Esophagus (tissue), 2 donors: ENCODE results near the gene DMRT2. TPM values are rescaled to one million over a fixed set of nuclear protein-coding genes. Genes with fewer than 3 reads are reported as not detected.
A peak's percentile ranks its signal among the peaks of the same experiment; 100 is the strongest.

ENCODE experiments used
- H3K27ac ChIP-seq, 2 donors: one replicate each; pipeline ENCODE4 v1.5.1; 2013; ENCODE audit warnings: low read depth in 2 of 2, mild to moderate bottlenecking in 2 of 2, inconsistent platforms in 1 of 2, low read length in 1 of 2, moderate library complexity in 1 of 2
- H3K27me3 ChIP-seq, 2 donors: one replicate each; pipeline ENCODE4 v1.6.1; 2013; ENCODE audit warnings: low read length in 2 of 2, control low read depth in 1 of 2, mild to moderate bottlenecking in 1 of 2; ENCODE audit not compliant: insufficient read depth in 2 of 2, control insufficient read depth in 1 of 2
- H3K36me3 ChIP-seq, 2 donors: one replicate each; pipeline ENCODE4 v1.6.1; 2013; ENCODE audit warnings: low read length in 1 of 2; ENCODE audit not compliant: control insufficient read depth in 2 of 2, insufficient read depth in 2 of 2
- H3K4me1 ChIP-seq, 2 donors: one replicate each; pipeline ENCODE4 v1.6.1; 2013; ENCODE audit warnings: low read length in 1 of 2; ENCODE audit not compliant: control insufficient read depth in 2 of 2, insufficient read depth in 2 of 2
- H3K4me3 ChIP-seq, 2 donors: one replicate each; pipeline ENCODE4 v1.5.1; 2013; ENCODE audit warnings: low read length in 2 of 2, mild to moderate bottlenecking in 2 of 2, low read depth in 1 of 2, moderate library complexity in 1 of 2
- H3K9me3 ChIP-seq, 2 donors: one replicate each; pipeline ENCODE4 v1.6.1; 2013; ENCODE audit warnings: mild to moderate bottlenecking in 2 of 2, low read depth in 1 of 2, low read length in 1 of 2, moderate library complexity in 1 of 2; ENCODE audit not compliant: control insufficient read depth in 2 of 2, insufficient read depth in 1 of 2
- WGBS, 2 donors: extraction: QIAGEN DNeasy Blood & Tissue Kit; methylation state at CpG; one replicate each; pipeline ENCODE4 v1.1.7; 2013; 5-methylcytosine and 5-hydroxymethylcytosine counted together
- polyA plus RNA-seq, 2 donors: library from polyadenylated mRNA; stranded (reverse); fragments of 200-250 nt; gene quantifications; one replicate each; pipeline ENCODE4 v1.2.3, GENCODE V29; 2013
- donor health status: healthy with polysubstance abuse.
- donor health status: Bipolar disorder and iron deficiency.

DMRT2 gene
- polyA plus RNA-seq, 2 donors, result 0.08 to 0.14 TPM

DNA sequence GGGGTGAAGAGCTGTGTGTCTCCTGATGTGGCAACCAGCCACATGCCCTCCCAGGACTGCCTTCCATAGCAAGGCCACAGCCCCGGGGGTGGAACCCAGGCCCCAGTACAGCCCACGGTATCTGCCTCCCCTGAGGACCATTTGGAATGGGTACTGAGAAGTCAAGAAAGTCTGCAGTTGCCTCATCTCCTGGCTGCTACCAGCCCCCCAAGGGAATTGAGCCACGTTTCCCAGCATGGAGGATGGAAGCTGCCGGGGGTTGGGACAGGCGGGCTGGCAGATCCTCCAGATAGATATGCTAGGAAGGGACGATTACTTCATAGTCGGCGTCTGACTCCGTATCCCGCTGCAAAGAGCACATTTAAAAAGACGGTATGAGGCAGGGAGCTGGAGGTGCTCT, 5.5 kb upstream of the DMRT2 start:
- Histone ChIP-seq H3K27me3 (peaks cover 2 to 29% of the 10 kb centered on the region in 2 donors), H3K4me1 (peaks cover 0 to 7% of the 10 kb centered on the region in 2 donors), H3K4me3 (no peak overlapping the region), H3K27ac (no peak overlapping the region), H3K36me3 (no peaks in the 10 kb centered on the region), H3K9me3 (peaks cover 2 to 7% of the 10 kb centered on the region in 2 donors)
- 41 to 53% methylated on average over 11 of the region's 11 CpGs for WGBS, 2 donors

DNA sequence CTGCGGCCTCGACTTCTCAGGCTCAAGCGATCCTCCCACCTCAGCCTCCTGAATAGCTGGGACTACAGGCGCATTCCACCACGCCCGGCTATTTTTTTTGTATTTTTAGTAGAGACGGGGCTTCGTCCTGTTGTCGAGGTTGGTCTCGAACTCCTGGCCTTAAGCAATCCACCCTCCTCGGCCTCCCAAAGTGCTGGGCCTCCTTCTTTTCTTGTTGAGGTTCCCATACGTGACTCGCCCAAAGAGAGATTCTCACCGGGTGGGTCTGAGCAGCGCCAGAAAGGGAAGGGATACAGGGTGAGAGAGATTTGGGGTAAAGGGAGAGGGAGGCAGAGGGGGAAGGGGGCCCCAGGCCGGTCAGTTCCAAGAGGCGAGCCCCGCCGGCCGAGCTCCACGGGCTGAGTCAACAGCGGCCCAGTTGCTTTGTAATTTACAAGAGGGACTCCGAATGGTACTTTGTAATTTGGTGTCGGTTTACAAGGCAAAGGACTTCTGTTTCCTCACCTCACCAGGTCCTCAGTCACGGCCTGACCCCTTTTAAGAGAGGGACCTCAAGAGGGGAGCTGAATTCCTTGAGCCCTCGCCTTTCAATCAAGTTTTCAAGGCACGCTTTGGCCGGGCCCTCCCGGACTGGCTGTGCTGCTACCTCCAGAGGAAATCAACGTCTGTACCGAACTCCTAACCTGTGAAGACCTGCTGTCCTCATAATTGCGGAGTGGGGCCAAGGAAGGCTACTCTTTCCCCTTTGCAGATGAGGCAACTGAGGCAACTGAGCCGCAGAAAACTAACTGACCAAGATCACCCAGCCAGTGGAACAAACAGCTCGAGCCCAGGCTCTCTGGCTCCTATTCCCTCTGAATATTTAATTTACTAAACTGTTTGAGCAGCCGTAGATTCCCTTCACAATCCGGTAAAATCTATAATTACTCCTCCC, 3.3 kb upstream of the DMRT2 start:
- peaks cover 0 to 23% of the 10 kb centered on the region in 2 donors for H3K27me3 ChIP-seq
- H3K27ac ChIP-seq, result no peak overlapping the region
- peaks cover 0 to 14% of the 10 kb centered on the region in 2 donors for H3K4me1 ChIP-seq
- no peaks in the 10 kb centered on the region for H3K36me3 ChIP-seq
- 41 to 58% methylated on average over 35 to 36 of the region's 36 CpGs for WGBS, 2 donors
- H3K4me3 ChIP-seq, result no peak overlapping the region
- H3K9me3 ChIP-seq, result peaks cover 7 to 8% of the 10 kb centered on the region in 2 donors

- H3K27me3 ChIP-seq, result peaks cover 0 to 15% of the 10 kb centered on the region in 2 donors
- H3K9me3 ChIP-seq, result peaks cover 4 to 6% of the 10 kb centered on the region in 2 donors
- H3K4me3 ChIP-seq, result peak overlapping the region in 1 of 2 donors; percentile 44
- H3K27ac ChIP-seq, result no peak overlapping the region
- peaks cover 0 to 12% of the 10 kb centered on the region in 2 donors for H3K4me1 ChIP-seq
- no peaks in the 10 kb centered on the region for H3K36me3 ChIP-seq
- 13 to 24% methylated on average over 23 of the region's 23 CpGs for WGBS, 2 donors
These were observed 2.4 kb upstream of the DMRT2 start for GRCh38 chr9:1047591-1048230.

DNA sequence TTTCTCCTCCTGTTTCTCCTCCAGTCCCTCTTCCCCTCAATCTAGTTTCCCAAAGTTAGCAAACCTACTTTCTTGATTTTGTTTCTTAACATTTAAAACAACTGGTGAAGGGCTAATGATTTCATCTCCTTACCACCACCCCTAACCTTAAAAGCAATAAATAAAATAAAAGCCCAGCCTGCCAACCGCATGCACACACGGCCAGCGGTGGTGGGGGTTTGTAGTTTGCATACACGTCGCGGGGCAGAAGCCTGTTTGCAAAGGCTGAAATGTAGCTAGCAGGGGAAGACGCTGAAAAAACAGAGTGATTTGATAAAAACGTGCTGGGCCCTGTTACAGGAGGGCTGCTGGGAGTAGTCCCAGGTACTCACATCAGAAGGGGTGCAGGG, 1.9 kb upstream of the DMRT2 start:
- peaks cover 4 to 6% of the 10 kb centered on the region in 2 donors for H3K9me3 ChIP-seq
- H3K36me3 ChIP-seq, result no peaks in the 10 kb centered on the region
- H3K4me1 ChIP-seq, result peaks cover 0 to 12% of the 10 kb centered on the region in 2 donors
- peaks cover 0 to 10% of the 10 kb centered on the region in 2 donors for H3K27me3 ChIP-seq
- H3K4me3 ChIP-seq, result peak overlapping the region in 1 of 2 donors; percentile 44
- H3K27ac ChIP-seq, result no peak overlapping the region
- 33 to 50% methylated on average over 8 of the region's 8 CpGs for WGBS, 2 donors

- H3K4me3 ChIP-seq, result no peak overlapping the region
- H3K4me1 ChIP-seq, result peaks cover 0 to 12% of the 10 kb centered on the region in 2 donors
- peaks cover 0 to 7% of the 10 kb centered on the region in 2 donors for H3K27me3 ChIP-seq
- no peaks in the 10 kb centered on the region for H3K36me3 ChIP-seq
- H3K27ac ChIP-seq, result no peak overlapping the region
- peaks cover 4 to 6% of the 10 kb centered on the region in 2 donors for H3K9me3 ChIP-seq
- 34 to 56% methylated on average over 15 of the region's 15 CpGs for WGBS, 2 donors
These were observed 1.3 kb upstream of the DMRT2 start for GRCh38 chr9:1048811-1049210.

- 6 to 7% methylated on average over 12 of the region's 12 CpGs for WGBS, 2 donors
- H3K4me3 ChIP-seq, result peak overlapping the region in 1 of 2 donors; percentile 30
- peaks cover 4 to 6% of the 10 kb centered on the region in 2 donors for H3K9me3 ChIP-seq
- peaks cover 0 to 7% of the 10 kb centered on the region in 2 donors for H3K27me3 ChIP-seq
- H3K36me3 ChIP-seq, result no peaks in the 10 kb centered on the region
- H3K27ac ChIP-seq, result no peak overlapping the region
- H3K4me1 ChIP-seq, result peaks cover 0 to 12% of the 10 kb centered on the region in 2 donors
These were observed 516 bp upstream of the DMRT2 start for GRCh38 chr9:1049641-1050040.

DNA sequence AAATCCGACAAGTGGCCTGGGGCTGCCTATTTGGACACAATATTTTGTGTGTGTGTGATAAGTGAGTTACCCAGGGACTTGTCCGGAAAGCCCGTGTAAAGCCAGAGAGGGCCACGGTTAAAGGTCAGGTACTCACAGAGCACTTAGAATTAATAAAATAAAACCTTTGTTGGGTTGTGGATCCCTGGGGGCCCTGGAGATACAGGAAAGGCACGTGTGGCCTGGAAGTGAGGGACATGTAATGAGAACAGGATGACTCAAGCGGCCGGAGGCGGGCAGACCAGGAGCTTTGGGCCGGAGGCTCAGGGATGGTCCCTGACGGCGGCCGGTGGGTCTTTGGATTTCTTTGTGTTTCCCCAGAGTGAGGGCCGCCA, 1.0 kb downstream of the DMRT2 start:
- H3K36me3 ChIP-seq, result no peaks in the 10 kb centered on the region
- H3K27ac ChIP-seq, result no peak overlapping the region
- H3K4me3 ChIP-seq, result peak overlapping the region; percentile 40 to 50
- 35 to 51% methylated on average over 13 of the region's 13 CpGs for WGBS, 2 donors
- H3K27me3 ChIP-seq, result peaks cover 0 to 4% of the 10 kb centered on the region in 2 donors
- peaks cover 0 to 12% of the 10 kb centered on the region in 2 donors for H3K4me1 ChIP-seq
- H3K9me3 ChIP-seq, result peaks cover 0 to 6% of the 10 kb centered on the region in 2 donors

- H3K9me3 ChIP-seq, result peaks cover 0 to 6% of the 10 kb centered on the region in 2 donors
- peaks cover 0 to 4% of the 10 kb centered on the region in 2 donors for H3K27me3 ChIP-seq
- H3K27ac ChIP-seq, result no peak overlapping the region
- WGBS, 2 donors, result 2 to 6% methylated on average over 69 to 90 of the region's 90 CpGs
- no peaks in the 10 kb centered on the region for H3K36me3 ChIP-seq
- peaks cover 0 to 12% of the 10 kb centered on the region in 2 donors for H3K4me1 ChIP-seq
- peak overlapping the region; percentile 40 to 50 for H3K4me3 ChIP-seq
These were observed 1.6 kb downstream of the DMRT2 start for GRCh38 chr9:1051584-1052275.
